Mesenchymal stem cell (in vitro differentiated cells and primary cell): ENCODE measurements around the gene FRAS1.

ENCODE experiments used
- DNase-seq: peaks from one replicate; pipeline ENCODE4 v3.0.0-alpha.2; 2013
- H2AFZ ChIP-seq: one replicate; pipeline ENCODE4 v1.6.1; 2013; ENCODE audit warnings: low read depth, mild to moderate bottlenecking, control low read depth, inconsistent platforms, low read length, moderate library complexity
- H2AK5ac ChIP-seq: 2 replicates; pipeline ENCODE4 v1.6.1; 2013; ENCODE audit warnings: low read length, moderate library complexity, mild to moderate bottlenecking, inconsistent platforms; ENCODE audit not compliant: severe bottlenecking
- H2BK120ac ChIP-seq: one replicate; pipeline ENCODE4 v1.6.1; 2013; ENCODE audit warnings: low read depth, mild to moderate bottlenecking, inconsistent platforms, low read length, moderate library complexity
- H2BK12ac ChIP-seq, 2 experiments: one replicate each; pipeline ENCODE4 v1.6.1; 2013; ENCODE audit warnings: inconsistent platforms in 2 of 2, low read length in 2 of 2, mild to moderate bottlenecking in 2 of 2, moderate library complexity in 2 of 2, control low read depth in 1 of 2
- H2BK15ac ChIP-seq: one replicate; pipeline ENCODE4 v1.6.1; 2013; ENCODE audit warnings: mild to moderate bottlenecking, low read depth, inconsistent platforms; ENCODE audit not compliant: poor library complexity, severe bottlenecking
- H2BK5ac ChIP-seq: 2 replicates; pipeline ENCODE4 v1.6.1; 2013; ENCODE audit warnings: low read depth, mild to moderate bottlenecking, low read length, control low read depth, inconsistent platforms; ENCODE audit not compliant: poor library complexity, severe bottlenecking
- H3K14ac ChIP-seq, 2 experiments: one replicate each; pipeline ENCODE4 v1.6.1; 2013; ENCODE audit warnings: inconsistent platforms in 2 of 2, low read length in 2 of 2, control low read depth in 1 of 2, mild to moderate bottlenecking in 1 of 2, moderate library complexity in 1 of 2
- H3K18ac ChIP-seq, 2 experiments: one replicate each; pipeline ENCODE4 v1.6.1; 2013; ENCODE audit warnings: inconsistent platforms in 2 of 2, low read length in 2 of 2, control low read depth in 1 of 2, low read depth in 1 of 2, mild to moderate bottlenecking in 1 of 2
- H3K23ac ChIP-seq, 2 experiments: one replicate each; pipeline ENCODE4 v1.6.1; 2013; ENCODE audit warnings: inconsistent platforms in 2 of 2, low read length in 2 of 2, mild to moderate bottlenecking in 2 of 2, moderate library complexity in 2 of 2, control low read depth in 1 of 2
- H3K27ac ChIP-seq: 2 replicates; pipeline ENCODE4 v1.5.1; 2013; ENCODE audit warnings: mild to moderate bottlenecking, moderate library complexity, low read length, control low read depth, inconsistent platforms; ENCODE audit not compliant: poor library complexity, severe bottlenecking
- H3K27me3 ChIP-seq, 2 experiments: 2 replicates each; pipeline versions ENCODE4 v1.6.1 to v1.7.0; 2013; ENCODE audit warnings: low read length in 2 of 2, mild to moderate bottlenecking in 2 of 2, moderate library complexity in 2 of 2, control low read depth in 1 of 2, inconsistent platforms in 1 of 2; ENCODE audit not compliant: control insufficient read depth in 1 of 2, insufficient read depth in 1 of 2
- H3K36me3 ChIP-seq, 2 experiments: 2 replicates each; pipeline versions ENCODE4 v1.6.1 to v1.7.0; 2013; ENCODE audit warnings: low read length in 2 of 2, control low read depth in 1 of 2, inconsistent platforms in 1 of 2, low read depth in 1 of 2, mild to moderate bottlenecking in 1 of 2; ENCODE audit not compliant: insufficient read depth in 2 of 2, control insufficient read depth in 1 of 2
- H3K4ac ChIP-seq, 2 experiments: one replicate each; pipeline ENCODE4 v1.6.1; 2013; ENCODE audit warnings: inconsistent platforms in 2 of 2, low read length in 2 of 2, mild to moderate bottlenecking in 2 of 2, moderate library complexity in 2 of 2, control low read depth in 1 of 2, low read depth in 1 of 2
- H3K4me1 ChIP-seq: 2 replicates; pipeline ENCODE4 v1.6.1; 2013; ENCODE audit warnings: low read depth, low read length, control low read depth; ENCODE audit not compliant: control insufficient read depth, insufficient read depth
- H3K4me2 ChIP-seq: 2 replicates; pipeline ENCODE4 v1.6.1; 2013; ENCODE audit warnings: low read length, mild to moderate bottlenecking, inconsistent platforms; ENCODE audit not compliant: poor library complexity, severe bottlenecking
- H3K4me3 ChIP-seq, 2 experiments: 2 replicates each; pipeline versions ENCODE4 v1.5.1 to v1.7.0; 2013; ENCODE audit warnings: low read length in 2 of 2, mild to moderate bottlenecking in 2 of 2, control low read depth in 1 of 2, low read depth in 1 of 2; ENCODE audit not compliant: insufficient read depth in 1 of 2
- H3K79me1 ChIP-seq: replicated peaks from 2 replicates; pipeline ENCODE4 v1.6.1; 2013; ENCODE audit warnings: mild to moderate bottlenecking, control low read depth, low read length, inconsistent platforms; ENCODE audit not compliant: poor library complexity, severe bottlenecking
- H3K9ac ChIP-seq: 2 replicates; pipeline ENCODE4 v1.7.0; 2013; ENCODE audit warnings: mild to moderate bottlenecking, low read length, moderate library complexity
- H3K9me3 ChIP-seq: 2 replicates; pipeline ENCODE4 v1.7.0; 2013; ENCODE audit warnings: mild to moderate bottlenecking, low read length; ENCODE audit not compliant: control insufficient read depth
- H4K8ac ChIP-seq: one replicate; pipeline ENCODE4 v1.6.1; 2013; ENCODE audit warnings: inconsistent platforms, mild to moderate bottlenecking, low read length, moderate library complexity
- H4K91ac ChIP-seq: one replicate; pipeline ENCODE4 v1.6.1; 2013; ENCODE audit warnings: mild to moderate bottlenecking, low read length, inconsistent platforms
- WGBS: methylation state at CpG from one replicate; pipeline ENCODE4 v1.1.7; 2013; ENCODE audit warnings: mixed read lengths; 5-methylcytosine and 5-hydroxymethylcytosine counted together

Gene FRAS1

GRCh38 chr4:78331186-78331585, 274.1 kb downstream of the FRAS1 start:
- Histone ChIP-seq H2AK5ac (no peak overlapping the region), H3K18ac (no peak overlapping the region), H2BK5ac (no peak overlapping the region), H3K4me3 (no peak overlapping the region), H3K9me3 (no peaks in the 10 kb centered on the region), H3K27me3 (no peaks in the 10 kb centered on the region), H3K4me2 (no peak overlapping the region), H3K36me3 (peaks cover 0 to 6% of the 10 kb centered on the region in 2 experiments), H2AFZ (no peak overlapping the region), H3K9ac (no peak overlapping the region), H3K23ac (no peak overlapping the region), H4K8ac (no peak overlapping the region), H4K91ac (no peak overlapping the region), H3K27ac (no peak overlapping the region), H3K14ac (no peak overlapping the region), H2BK15ac (no peak overlapping the region), H2BK12ac (no peak overlapping the region), H2BK120ac (no peak overlapping the region), H3K79me1 (no peaks in the 10 kb centered on the region), H3K4ac (no peak overlapping the region), H3K4me1 (peaks cover 6% of the 10 kb centered on the region)
- DNase-seq: no peak
- WGBS: 96% methylated on average over 1 of the region's 2 CpGs

- Histone ChIP-seq H2BK120ac (no peak overlapping the region), H3K36me3 (peaks cover 0 to 6% of the 10 kb centered on the region in 2 experiments), H3K4me3 (no peak overlapping the region), H3K4ac (no peak overlapping the region), H3K9ac (no peak overlapping the region), H3K4me1 (peaks cover 9% of the 10 kb centered on the region), H2BK12ac (no peak overlapping the region), H3K4me2 (no peak overlapping the region), H4K91ac (no peak overlapping the region), H3K27ac (no peak overlapping the region), H2BK15ac (no peak overlapping the region), H4K8ac (no peak overlapping the region), H3K9me3 (no peaks in the 10 kb centered on the region), H3K18ac (no peak overlapping the region), H3K27me3 (no peaks in the 10 kb centered on the region), H2AK5ac (peak overlapping the region; percentile 68), H2AFZ (no peak overlapping the region), H3K79me1 (no peaks in the 10 kb centered on the region), H3K23ac (no peak overlapping the region), H3K14ac (no peak overlapping the region), H2BK5ac (no peak overlapping the region)
- DNase-seq: no peak
- 76% methylated on average over 4 of the region's 5 CpGs for WGBS
These were observed 274.8 kb downstream of the FRAS1 start for GRCh38 chr4:78331965-78332364.

- no peak overlapping the region for H2BK120ac ChIP-seq
- H4K8ac ChIP-seq: no peak overlapping the region
- H3K4me2 ChIP-seq: no peak overlapping the region
- H3K9ac ChIP-seq: no peak overlapping the region
- H3K36me3 ChIP-seq: peaks cover 0 to 6% of the 10 kb centered on the region in 2 experiments
- no peak for DNase-seq
- no peak overlapping the region for H2AK5ac ChIP-seq
- H3K27me3 ChIP-seq: no peaks in the 10 kb centered on the region
- no peak overlapping the region for H3K23ac ChIP-seq
- no peak overlapping the region for H4K91ac ChIP-seq
- H3K18ac ChIP-seq: no peak overlapping the region
- H2BK12ac ChIP-seq: no peak overlapping the region
- H3K4me3 ChIP-seq: no peak overlapping the region
- no peak overlapping the region for H2BK5ac ChIP-seq
- peak overlapping the region in 1 of 2 experiments; percentile 31 for H3K14ac ChIP-seq
- H2AFZ ChIP-seq: no peak overlapping the region
- H3K27ac ChIP-seq: no peak overlapping the region
- H3K9me3 ChIP-seq: no peaks in the 10 kb centered on the region
- H3K4me1 ChIP-seq: peaks cover 9% of the 10 kb centered on the region
- 45% methylated on average over 1 of the region's 1 CpG for WGBS
- H3K79me1 ChIP-seq: no peaks in the 10 kb centered on the region
- H2BK15ac ChIP-seq: no peak overlapping the region
- H3K4ac ChIP-seq: no peak overlapping the region
These were observed 275.9 kb downstream of the FRAS1 start for GRCh38 chr4:78332976-78333375.

- H3K36me3 ChIP-seq: peaks cover 2 to 6% of the 10 kb centered on the region in 2 experiments
- H2AFZ ChIP-seq: no peak overlapping the region
- H2BK120ac ChIP-seq: no peak overlapping the region
- H3K18ac ChIP-seq: no peak overlapping the region
- H3K9ac ChIP-seq: no peak overlapping the region
- no peak overlapping the region for H4K91ac ChIP-seq
- H2BK15ac ChIP-seq: no peak overlapping the region
- H4K8ac ChIP-seq: no peak overlapping the region
- peak; percentile 28 for DNase-seq
- H3K79me1 ChIP-seq: no peaks in the 10 kb centered on the region
- H2AK5ac ChIP-seq: no peak overlapping the region
- H3K27me3 ChIP-seq: no peaks in the 10 kb centered on the region
- H3K4me3 ChIP-seq: no peak overlapping the region
- 54% methylated on average over 3 of the region's 4 CpGs for WGBS
- H3K4ac ChIP-seq: no peak overlapping the region
- H2BK5ac ChIP-seq: no peak overlapping the region
- H3K9me3 ChIP-seq: no peaks in the 10 kb centered on the region
- peaks cover 9% of the 10 kb centered on the region for H3K4me1 ChIP-seq
- no peak overlapping the region for H3K14ac ChIP-seq
- no peak overlapping the region for H3K23ac ChIP-seq
- H3K4me2 ChIP-seq: no peak overlapping the region
- no peak overlapping the region for H2BK12ac ChIP-seq
- H3K27ac ChIP-seq: no peak overlapping the region
These were observed 279.2 kb downstream of the FRAS1 start for GRCh38 chr4:78336093-78336943.
